ENCODE data around the gene CXCL13. TPM values are rescaled to one million over a fixed set of nuclear protein-coding genes. Genes with fewer than 3 reads are reported as not detected.

CXCL13 gene
- polyA plus RNA-seq, 1 of the 3 experiments (the other 2 are of a cell fraction): not detected

DNA sequence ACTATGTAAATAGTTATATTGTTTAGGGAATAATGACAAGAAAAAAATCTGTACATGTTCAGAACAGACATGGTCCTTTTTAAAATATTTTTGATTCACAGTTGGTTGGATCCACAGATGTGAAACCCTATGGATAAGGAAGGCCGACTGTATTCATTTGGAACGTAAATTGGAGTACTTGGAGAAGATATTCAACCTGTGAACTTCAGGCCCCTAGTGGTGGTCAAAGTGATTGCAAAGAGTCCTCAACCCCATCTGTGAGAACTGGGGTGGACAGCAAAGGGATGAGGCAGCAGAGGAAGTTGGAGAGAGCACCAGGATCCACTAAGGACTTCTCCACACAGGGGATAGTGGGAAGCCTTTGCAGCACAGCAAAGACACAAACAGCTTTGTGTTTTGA, 6.2 kb upstream of the CXCL13 start:
- H3K4me1 ChIP-seq (ENCODE audit: control insufficient read depth in 1 of 2, insufficient read depth in 2 of 2, low read depth in 1 of 2, low read length in 1 of 2): no peaks in the 10 kb centered on the region
- no peaks in the 10 kb centered on the region for H3K36me3 ChIP-seq (replicated peaks in 1 of 2; ENCODE audit: control insufficient read depth in 1 of 2, insufficient read depth in 2 of 2, low read length in 1 of 2)
- CTCF ChIA-PET: interaction anchor here (0.7 to 3.5 kb wide), 9 partner anchors 8 to 148 kb away, joined by 3 to 25 read pairs (median 3); no protein-coding TSS in a partner anchor
- POLR2A ChIA-PET: no interaction called here
- TF ChIP-seq SMC3 (IDR thresholded peaks at IDR 0.05; ENCODE audit: low read depth, low read length) (0 out of 2 replicates have a peak, but pooled peaks have one; percentile 8), NFIC (IDR thresholded peaks at IDR 0.05; ENCODE audit: borderline replicate concordance) (no peak)
- TF ChIP-seq, protein P1, sequence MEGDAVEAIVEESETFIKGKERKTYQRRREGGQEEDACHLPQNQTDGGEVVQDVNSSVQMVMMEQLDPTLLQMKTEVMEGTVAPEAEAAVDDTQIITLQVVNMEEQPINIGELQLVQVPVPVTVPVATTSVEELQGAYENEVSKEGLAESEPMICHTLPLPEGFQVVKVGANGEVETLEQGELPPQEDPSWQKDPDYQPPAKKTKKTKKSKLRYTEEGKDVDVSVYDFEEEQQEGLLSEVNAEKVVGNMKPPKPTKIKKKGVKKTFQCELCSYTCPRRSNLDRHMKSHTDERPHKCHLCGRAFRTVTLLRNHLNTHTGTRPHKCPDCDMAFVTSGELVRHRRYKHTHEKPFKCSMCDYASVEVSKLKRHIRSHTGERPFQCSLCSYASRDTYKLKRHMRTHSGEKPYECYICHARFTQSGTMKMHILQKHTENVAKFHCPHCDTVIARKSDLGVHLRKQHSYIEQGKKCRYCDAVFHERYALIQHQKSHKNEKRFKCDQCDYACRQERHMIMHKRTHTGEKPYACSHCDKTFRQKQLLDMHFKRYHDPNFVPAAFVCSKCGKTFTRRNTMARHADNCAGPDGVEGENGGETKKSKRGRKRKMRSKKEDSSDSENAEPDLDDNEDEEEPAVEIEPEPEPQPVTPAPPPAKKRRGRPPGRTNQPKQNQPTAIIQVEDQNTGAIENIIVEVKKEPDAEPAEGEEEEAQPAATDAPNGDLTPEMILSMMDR (IDR thresholded peaks at IDR 0.05): peak; percentile 67
- H2AFZ ChIP-seq (ENCODE audit: low read depth): no peak overlapping the region
- H4K20me1 ChIP-seq (ENCODE audit: insufficient read depth): no peaks in the 10 kb centered on the region
- no peaks in the 10 kb centered on the region for H3K9me2 ChIP-seq
- no peak overlapping the region for H3K4me2 ChIP-seq
- H3F3A ChIP-seq (replicated peaks; ENCODE audit: insufficient read depth): no peaks in the 10 kb centered on the region
- H3K9ac ChIP-seq: no peak overlapping the region
- H3K27ac ChIP-seq (ENCODE audit: low read depth in 2 of 2, low read length in 1 of 2): no peak overlapping the region
- H3K9me3 ChIP-seq: no peaks in the 10 kb centered on the region
- peaks cover 32% of the 10 kb centered on the region for H3K27me3 ChIP-seq (ENCODE audit: insufficient read depth)
- WGBS (ENCODE audit: low lambda C conversion rate): 6% methylated on average over 2 of the region's 2 CpGs
- DNase-seq: peak; percentile 20
- no peak overlapping the region for H3K4me3 ChIP-seq (ENCODE audit: low read depth in 2 of 2, low read length in 1 of 2)
- H3K79me2 ChIP-seq (ENCODE audit: insufficient read depth): no peaks in the 10 kb centered on the region

DNA sequence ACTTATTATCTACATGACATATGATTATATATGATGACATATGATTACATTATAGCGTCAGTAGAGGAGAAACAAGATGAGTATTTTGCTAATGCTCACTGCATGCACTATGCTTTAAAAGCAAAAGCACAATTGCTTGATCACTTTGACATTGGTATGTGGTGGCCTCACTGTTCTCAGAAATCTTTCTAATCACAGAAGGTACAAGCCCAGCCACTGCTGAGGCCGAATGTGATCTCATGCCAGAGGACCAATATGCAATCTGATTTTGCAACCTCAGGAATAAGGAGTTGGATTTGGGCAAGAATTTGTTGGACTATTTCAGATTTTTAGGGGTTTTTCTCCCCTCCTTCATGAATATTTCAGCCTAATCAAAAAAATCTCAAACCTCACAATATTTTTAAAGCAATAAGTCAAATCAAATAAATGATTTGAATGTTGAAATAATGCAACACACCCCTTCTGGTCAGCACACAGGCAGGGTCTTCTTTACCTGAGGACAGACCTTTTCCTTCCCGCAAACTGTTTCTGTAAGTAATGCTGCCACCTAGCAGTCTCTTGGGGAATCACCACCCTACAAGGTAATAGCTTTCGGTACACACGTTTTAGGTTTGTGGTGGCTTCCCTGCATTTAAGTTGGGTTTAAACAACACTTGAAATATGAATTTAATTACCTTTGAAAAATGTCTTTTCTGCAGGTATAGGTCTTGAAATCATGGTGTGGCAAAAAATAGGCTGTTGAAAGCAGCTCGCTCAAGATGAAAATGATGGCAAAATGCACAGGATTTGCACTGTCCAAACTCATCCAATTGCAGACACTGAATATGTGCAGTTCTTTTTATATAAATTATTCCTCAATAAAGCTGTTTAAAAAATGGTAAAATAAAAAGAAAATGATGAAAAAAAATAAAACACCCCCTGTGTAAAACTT, 4.8 kb upstream of the CXCL13 start:
- 10% methylated on average over 6 of the region's 6 CpGs for WGBS (ENCODE audit: low lambda C conversion rate)
- peak; percentile 38 for DNase-seq
- Histone ChIP-seq H3K4me2 (no peak overlapping the region), H3K9ac (no peak overlapping the region), H3K4me3 (ENCODE audit: low read depth in 2 of 2, low read length in 1 of 2) (no peak overlapping the region), H3F3A (replicated peaks; ENCODE audit: insufficient read depth) (no peaks in the 10 kb centered on the region), H3K27ac (ENCODE audit: low read depth in 2 of 2, low read length in 1 of 2) (no peak overlapping the region), H3K4me1 (ENCODE audit: control insufficient read depth in 1 of 2, insufficient read depth in 2 of 2, low read depth in 1 of 2, low read length in 1 of 2) (no peaks in the 10 kb centered on the region), H3K27me3 (ENCODE audit: insufficient read depth) (peaks cover 36% of the 10 kb centered on the region), H3K36me3 (replicated peaks in 1 of 2; ENCODE audit: control insufficient read depth in 1 of 2, insufficient read depth in 2 of 2, low read length in 1 of 2) (no peaks in the 10 kb centered on the region), H4K20me1 (ENCODE audit: insufficient read depth) (no peaks in the 10 kb centered on the region), H3K79me2 (ENCODE audit: insufficient read depth) (no peaks in the 10 kb centered on the region), H3K9me3 (no peaks in the 10 kb centered on the region), H3K9me2 (no peaks in the 10 kb centered on the region), H2AFZ (ENCODE audit: low read depth) (no peak overlapping the region)
- CTCF ChIA-PET: interaction anchor here (0.6 to 3.5 kb wide), 47 partner anchors 9 to 699 kb away, joined by 3 to 25 read pairs (median 4); partner anchors contain the start of gene MRPL1
- POLR2A ChIA-PET: no interaction called here
- TF ChIP-seq RAD21 (IDR thresholded peaks at IDR 0.05; ENCODE audit: low read length) (peak; percentile 63), SMC3 (IDR thresholded peaks at IDR 0.05; ENCODE audit: low read depth, low read length) (peak; percentile 58)
- TF ChIP-seq, protein P2, sequence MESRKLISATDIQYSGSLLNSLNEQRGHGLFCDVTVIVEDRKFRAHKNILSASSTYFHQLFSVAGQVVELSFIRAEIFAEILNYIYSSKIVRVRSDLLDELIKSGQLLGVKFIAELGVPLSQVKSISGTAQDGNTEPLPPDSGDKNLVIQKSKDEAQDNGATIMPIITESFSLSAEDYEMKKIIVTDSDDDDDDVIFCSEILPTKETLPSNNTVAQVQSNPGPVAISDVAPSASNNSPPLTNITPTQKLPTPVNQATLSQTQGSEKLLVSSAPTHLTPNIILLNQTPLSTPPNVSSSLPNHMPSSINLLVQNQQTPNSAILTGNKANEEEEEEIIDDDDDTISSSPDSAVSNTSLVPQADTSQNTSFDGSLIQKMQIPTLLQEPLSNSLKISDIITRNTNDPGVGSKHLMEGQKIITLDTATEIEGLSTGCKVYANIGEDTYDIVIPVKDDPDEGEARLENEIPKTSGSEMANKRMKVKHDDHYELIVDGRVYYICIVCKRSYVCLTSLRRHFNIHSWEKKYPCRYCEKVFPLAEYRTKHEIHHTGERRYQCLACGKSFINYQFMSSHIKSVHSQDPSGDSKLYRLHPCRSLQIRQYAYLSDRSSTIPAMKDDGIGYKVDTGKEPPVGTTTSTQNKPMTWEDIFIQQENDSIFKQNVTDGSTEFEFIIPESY (IDR thresholded peaks at IDR 0.05; ENCODE audit: borderline replicate concordance, low read depth): no peak
- TF ChIP-seq, protein P1 (IDR thresholded peaks at IDR 0.05): peak; percentile 89
